ENCODE data around the gene TMEM255A.
"Not testable (repeated sequence)": the region's sequence is repeated elsewhere in the genome, so short reads cannot be mapped to it uniquely, and the experiment has no call there.

TMEM255A gene

GRCh38 chrX:120310861-120311726 lies at the start of gene TMEM255A:
TMEM255A (minus strand) TSS chrX:120311461; CDS start chrX:120311309, 152 bp downstream.
- no peak for DNase-seq (ENCODE audit: low read depth)

- no peak for DNase-seq (ENCODE audit: low read depth)
These were observed 47.6 kb upstream of the TMEM255A start for GRCh38 chrX:120358737-120359456.

GRCh38 chrX:120357186-120357585 lies 45.9 kb upstream of the TMEM255A start:
- DNase-seq (ENCODE audit: low read depth), result no peak

- DNase-seq (ENCODE audit: low read depth), result no peak
These were observed 44.8 kb upstream of the TMEM255A start for GRCh38 chrX:120356084-120356483.

- DNase-seq (ENCODE audit: low read depth), result no peak
These were observed 39.3 kb upstream of the TMEM255A start for GRCh38 chrX:120350450-120351138.

- DNase-seq (ENCODE audit: low read depth), result not testable (repeated sequence)
These were observed 33.3 kb upstream of the TMEM255A start for GRCh38 chrX:120344566-120344965.

GRCh38 chrX:120336899-120337298 lies 25.6 kb upstream of the TMEM255A start:
- DNase-seq (ENCODE audit: low read depth), result no peak

- DNase-seq (ENCODE audit: low read depth), result no peak
These were observed 24.0 kb upstream of the TMEM255A start for GRCh38 chrX:120335289-120335688.

- no peak for DNase-seq (ENCODE audit: low read depth)
These were observed 23.3 kb upstream of the TMEM255A start for GRCh38 chrX:120334603-120335002.

- no peak for DNase-seq (ENCODE audit: low read depth)
These were observed 22.9 kb upstream of the TMEM255A start for GRCh38 chrX:120334151-120334550.

GRCh38 chrX:120332394-120332793 lies 21.1 kb upstream of the TMEM255A start:
- DNase-seq (ENCODE audit: low read depth), result no peak

GRCh38 chrX:120331116-120331515 lies 19.9 kb upstream of the TMEM255A start:
- no peak for DNase-seq (ENCODE audit: low read depth)

GRCh38 chrX:120321520-120322281 lies 10.4 kb upstream of the TMEM255A start:
- no peak for DNase-seq (ENCODE audit: low read depth)

GRCh38 chrX:120318411-120318810 lies 7.2 kb upstream of the TMEM255A start:
- DNase-seq (ENCODE audit: low read depth), result no peak

- no peak for DNase-seq (ENCODE audit: low read depth)
These were observed 5.5 kb upstream of the TMEM255A start for GRCh38 chrX:120316587-120317283.

- DNase-seq (ENCODE audit: low read depth), result no peak
These were observed 4.5 kb upstream of the TMEM255A start for GRCh38 chrX:120315776-120316175.

- DNase-seq (ENCODE audit: low read depth), result no peak
These were observed 434 bp upstream of the TMEM255A start for GRCh38 chrX:120311727-120312063.

GRCh38 chrX:120309873-120310705 lies 1.2 kb downstream of the TMEM255A start:
- DNase-seq (ENCODE audit: low read depth), result no peak

GRCh38 chrX:120308959-120309872 lies 2.0 kb downstream of the TMEM255A start:
- peak; percentile 14 for DNase-seq (ENCODE audit: low read depth)
